GM12891 (cell line): ENCODE results near the gene PLEKHD1.

Source experiments
- POLR2A ChIP-seq: IDR thresholded peaks from 2 replicates; pipeline ENCODE4 v1.6.1; 2011; ENCODE audit warnings: low read depth, low read length, control low read depth
- POLR2AphosphoS5 ChIP-seq: IDR thresholded peaks from 2 replicates; pipeline ENCODE4 v1.6.1; 2011; ENCODE audit warnings: low read depth, low read length, control low read depth

GRCh38 chr14:69505338-69506240 is 21.1 kb downstream of the PLEKHD1 start:
- TF ChIP-seq POLR2AphosphoS5 (no peak), POLR2A (no peak)
